Measurements from ENCODE around the gene KIF13A.

The KIF13A gene

DNA sequence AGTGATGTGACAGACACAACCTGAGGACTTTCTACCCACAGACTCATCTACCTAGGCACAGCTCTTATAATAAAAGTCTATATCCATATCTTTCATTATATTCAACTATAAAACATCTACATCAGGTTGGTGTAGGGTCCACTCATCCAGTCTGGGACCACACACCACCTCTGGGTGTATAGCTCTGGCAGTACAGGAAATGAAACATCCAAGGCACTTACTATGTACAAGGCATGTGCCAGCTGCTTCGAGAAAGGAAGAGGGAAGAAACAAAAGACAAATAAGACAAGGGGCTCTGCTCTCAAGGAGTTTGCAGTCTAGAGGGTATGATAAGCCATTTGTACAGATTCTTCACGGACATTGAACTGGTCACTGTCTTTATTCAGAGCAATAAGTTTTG lies 18.6 kb downstream of the KIF13A start:
- ATAC-seq (ENCODE audit: low read depth) = no peak
- Histone ChIP-seq H3K4me1 (ENCODE audit: insufficient read depth, poor library complexity, severe bottlenecking) (peaks cover 39% of the 10 kb centered on the region), H3K27ac (ENCODE audit: poor library complexity, severe bottlenecking) (peak overlapping the region; percentile 20), H3K9me3 (ENCODE audit: severe bottlenecking) (no peaks in the 10 kb centered on the region), H3K36me3 (ENCODE audit: low read depth) (no peaks in the 10 kb centered on the region), H3K4me3 (ENCODE audit: severe bottlenecking) (no peak overlapping the region), H3K27me3 (ENCODE audit: insufficient read depth, poor library complexity, severe bottlenecking) (no peaks in the 10 kb centered on the region)
- no peak for DNase-seq (ENCODE audit: low spot score)
- TF ChIP-seq, protein P1, sequence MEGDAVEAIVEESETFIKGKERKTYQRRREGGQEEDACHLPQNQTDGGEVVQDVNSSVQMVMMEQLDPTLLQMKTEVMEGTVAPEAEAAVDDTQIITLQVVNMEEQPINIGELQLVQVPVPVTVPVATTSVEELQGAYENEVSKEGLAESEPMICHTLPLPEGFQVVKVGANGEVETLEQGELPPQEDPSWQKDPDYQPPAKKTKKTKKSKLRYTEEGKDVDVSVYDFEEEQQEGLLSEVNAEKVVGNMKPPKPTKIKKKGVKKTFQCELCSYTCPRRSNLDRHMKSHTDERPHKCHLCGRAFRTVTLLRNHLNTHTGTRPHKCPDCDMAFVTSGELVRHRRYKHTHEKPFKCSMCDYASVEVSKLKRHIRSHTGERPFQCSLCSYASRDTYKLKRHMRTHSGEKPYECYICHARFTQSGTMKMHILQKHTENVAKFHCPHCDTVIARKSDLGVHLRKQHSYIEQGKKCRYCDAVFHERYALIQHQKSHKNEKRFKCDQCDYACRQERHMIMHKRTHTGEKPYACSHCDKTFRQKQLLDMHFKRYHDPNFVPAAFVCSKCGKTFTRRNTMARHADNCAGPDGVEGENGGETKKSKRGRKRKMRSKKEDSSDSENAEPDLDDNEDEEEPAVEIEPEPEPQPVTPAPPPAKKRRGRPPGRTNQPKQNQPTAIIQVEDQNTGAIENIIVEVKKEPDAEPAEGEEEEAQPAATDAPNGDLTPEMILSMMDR (IDR thresholded peaks at IDR 0.05; ENCODE audit: poor library complexity, severe bottlenecking) = no peak

DNA sequence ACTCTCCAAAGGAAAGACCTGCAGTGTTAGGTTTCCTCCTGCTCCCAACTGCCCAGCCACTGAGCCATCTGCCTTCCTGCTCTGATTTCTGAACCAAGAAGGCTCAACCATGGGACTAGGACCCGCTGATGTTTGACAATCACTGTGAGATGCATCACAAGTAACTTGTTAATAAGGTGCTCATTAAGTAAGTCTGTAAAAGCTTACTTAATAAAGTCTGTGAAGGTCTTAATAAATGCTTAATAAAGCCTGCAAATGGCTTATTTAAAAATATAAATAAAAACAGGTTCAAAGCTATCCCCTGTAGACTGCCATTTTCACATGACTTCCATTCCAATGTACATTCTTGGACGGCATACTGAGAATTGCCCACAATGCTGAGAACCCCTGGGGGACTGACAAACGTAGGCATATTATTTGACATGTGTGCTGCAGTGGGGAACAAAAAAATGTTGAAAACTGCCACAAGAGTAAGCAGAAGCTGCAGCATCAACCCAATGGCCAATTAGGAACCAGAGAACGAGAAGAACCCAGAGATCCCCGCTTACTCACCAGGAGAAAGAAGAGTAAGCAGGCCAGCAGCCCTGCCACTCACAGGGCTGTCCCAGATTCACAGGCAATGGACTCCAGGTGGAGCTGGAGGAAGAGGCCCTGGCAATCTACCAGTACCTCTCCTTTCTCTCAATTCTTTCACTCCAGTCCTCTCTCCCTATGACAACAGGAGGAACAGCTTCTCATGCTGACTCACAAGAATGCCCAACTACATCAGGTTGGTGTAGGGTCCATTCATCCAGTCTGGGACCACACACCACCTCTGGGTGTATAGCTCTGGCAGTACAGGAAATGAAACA lies 19.5 kb downstream of the KIF13A start:
- ATAC-seq (ENCODE audit: low read depth) (peak; percentile 53), DNase-seq (ENCODE audit: low spot score) (no peak)
- peak overlapping the region; percentile 20 for H3K27ac ChIP-seq (ENCODE audit: poor library complexity, severe bottlenecking)
- no peaks in the 10 kb centered on the region for H3K36me3 ChIP-seq (ENCODE audit: low read depth)
- peaks cover 38% of the 10 kb centered on the region for H3K4me1 ChIP-seq (ENCODE audit: insufficient read depth, poor library complexity, severe bottlenecking)
- TF ChIP-seq, protein P1 (IDR thresholded peaks at IDR 0.05; ENCODE audit: poor library complexity, severe bottlenecking) = no peak
- no peaks in the 10 kb centered on the region for H3K27me3 ChIP-seq (ENCODE audit: insufficient read depth, poor library complexity, severe bottlenecking)
- H3K9me3 ChIP-seq (ENCODE audit: severe bottlenecking) = no peaks in the 10 kb centered on the region
- no peak overlapping the region for H3K4me3 ChIP-seq (ENCODE audit: severe bottlenecking)

GRCh38 chr6:17966451-17966850 lies 21.0 kb downstream of the KIF13A start:
- TF ChIP-seq, protein P1 (IDR thresholded peaks at IDR 0.05; ENCODE audit: poor library complexity, severe bottlenecking) = no peak
- Histone ChIP-seq H3K27me3 (ENCODE audit: insufficient read depth, poor library complexity, severe bottlenecking) (no peaks in the 10 kb centered on the region), H3K27ac (ENCODE audit: poor library complexity, severe bottlenecking) (no peak overlapping the region), H3K36me3 (ENCODE audit: low read depth) (no peaks in the 10 kb centered on the region), H3K9me3 (ENCODE audit: severe bottlenecking) (no peaks in the 10 kb centered on the region), H3K4me1 (ENCODE audit: insufficient read depth, poor library complexity, severe bottlenecking) (peaks cover 32% of the 10 kb centered on the region), H3K4me3 (ENCODE audit: severe bottlenecking) (no peak overlapping the region)
- no peak for DNase-seq (ENCODE audit: low spot score)
- ATAC-seq (ENCODE audit: low read depth) = no peak

DNA sequence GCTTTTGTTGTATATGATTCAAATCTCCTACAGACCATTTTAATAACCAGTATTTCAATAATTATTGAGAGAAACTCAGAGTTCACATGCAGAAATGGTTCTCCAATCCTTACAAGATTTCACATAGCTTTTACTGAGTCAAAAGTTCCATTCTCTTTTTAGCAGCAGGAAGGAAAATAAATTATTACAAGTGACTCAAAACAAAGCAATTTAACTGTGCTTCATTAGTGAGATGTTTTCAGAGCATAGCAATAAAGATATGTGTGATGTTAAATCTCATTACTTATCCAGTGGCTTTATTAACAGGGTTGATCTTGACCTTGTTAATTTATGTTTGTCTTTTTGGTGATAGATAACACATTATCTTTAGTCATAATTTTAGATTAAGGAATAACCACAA lies 22.0 kb downstream of the KIF13A start:
- no peak for ATAC-seq (ENCODE audit: low read depth)
- no peak for DNase-seq (ENCODE audit: low spot score)
- peaks cover 25% of the 10 kb centered on the region for H3K4me1 ChIP-seq (ENCODE audit: insufficient read depth, poor library complexity, severe bottlenecking)
- H3K27me3 ChIP-seq (ENCODE audit: insufficient read depth, poor library complexity, severe bottlenecking) = no peaks in the 10 kb centered on the region
- H3K36me3 ChIP-seq (ENCODE audit: low read depth) = no peaks in the 10 kb centered on the region
- TF ChIP-seq, protein P1 (IDR thresholded peaks at IDR 0.05; ENCODE audit: poor library complexity, severe bottlenecking) = no peak
- H3K27ac ChIP-seq (ENCODE audit: poor library complexity, severe bottlenecking) = peak overlapping the region; percentile 0
- no peak overlapping the region for H3K4me3 ChIP-seq (ENCODE audit: severe bottlenecking)
- no peaks in the 10 kb centered on the region for H3K9me3 ChIP-seq (ENCODE audit: severe bottlenecking)

- H3K9me3 ChIP-seq (ENCODE audit: severe bottlenecking) = no peaks in the 10 kb centered on the region
- H3K27me3 ChIP-seq (ENCODE audit: insufficient read depth, poor library complexity, severe bottlenecking) = no peaks in the 10 kb centered on the region
- H3K4me1 ChIP-seq (ENCODE audit: insufficient read depth, poor library complexity, severe bottlenecking) = peaks cover 25% of the 10 kb centered on the region
- ATAC-seq (ENCODE audit: low read depth) (no peak), DNase-seq (ENCODE audit: low spot score) (no peak)
- no peak overlapping the region for H3K27ac ChIP-seq (ENCODE audit: poor library complexity, severe bottlenecking)
- H3K36me3 ChIP-seq (ENCODE audit: low read depth) = no peaks in the 10 kb centered on the region
- H3K4me3 ChIP-seq (ENCODE audit: severe bottlenecking) = no peak overlapping the region
- TF ChIP-seq, protein P1 (IDR thresholded peaks at IDR 0.05; ENCODE audit: poor library complexity, severe bottlenecking) = no peak
Observed at GRCh38 chr6:17964633-17965032, 22.8 kb downstream of the KIF13A start.
